Epidermal melanocyte (primary cell): ENCODE results near the gene RHBDL1.
"Not testable (repeated sequence)": the region's sequence is repeated elsewhere in the genome, so short reads cannot be mapped to it uniquely, and the experiment has no call there.

ENCODE experiments used
- DNase-seq: peaks from one replicate; pipeline ENCODE4 v3.0.0; 2011; ENCODE audit warnings: low spot score; ENCODE audit not compliant: insufficient read length

Gene RHBDL1

DNA sequence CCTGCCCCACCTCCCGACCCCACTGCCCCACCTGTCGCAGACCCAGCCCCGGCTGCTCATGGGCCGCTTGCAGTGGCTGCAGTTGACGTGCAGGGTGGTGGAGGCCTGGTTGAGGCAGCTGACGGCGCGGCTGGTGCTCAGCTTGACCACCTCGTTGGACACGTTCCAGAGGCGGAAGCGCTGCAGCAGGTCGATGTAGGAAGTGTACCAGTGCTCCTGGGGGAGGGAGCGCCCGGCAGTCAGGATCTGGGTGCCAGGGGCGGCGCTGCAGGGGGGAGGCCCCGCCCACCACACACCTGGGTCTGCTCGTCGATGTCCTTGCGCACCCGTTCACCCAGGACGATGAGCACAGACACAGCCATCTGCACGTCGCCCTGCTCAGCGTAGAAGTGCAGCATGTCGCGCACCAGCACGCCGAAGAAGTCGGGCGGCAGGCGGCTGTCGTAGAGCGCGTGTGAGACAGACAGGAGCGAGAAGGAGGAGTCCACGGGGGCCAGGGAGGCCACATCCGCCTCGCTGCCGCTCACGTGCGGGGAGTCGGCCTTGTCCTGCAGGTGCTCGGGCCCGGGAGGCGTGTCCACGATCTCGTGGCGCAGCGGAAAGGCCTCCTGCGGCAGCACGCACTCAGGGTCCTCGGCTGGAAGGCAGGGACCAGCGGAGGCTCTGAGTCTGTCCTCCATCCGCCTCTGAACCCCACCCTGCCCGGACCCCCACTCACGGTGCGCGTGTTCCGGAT, 9.7 kb downstream of the RHBDL1 start:
- no peak for DNase-seq

DNA sequence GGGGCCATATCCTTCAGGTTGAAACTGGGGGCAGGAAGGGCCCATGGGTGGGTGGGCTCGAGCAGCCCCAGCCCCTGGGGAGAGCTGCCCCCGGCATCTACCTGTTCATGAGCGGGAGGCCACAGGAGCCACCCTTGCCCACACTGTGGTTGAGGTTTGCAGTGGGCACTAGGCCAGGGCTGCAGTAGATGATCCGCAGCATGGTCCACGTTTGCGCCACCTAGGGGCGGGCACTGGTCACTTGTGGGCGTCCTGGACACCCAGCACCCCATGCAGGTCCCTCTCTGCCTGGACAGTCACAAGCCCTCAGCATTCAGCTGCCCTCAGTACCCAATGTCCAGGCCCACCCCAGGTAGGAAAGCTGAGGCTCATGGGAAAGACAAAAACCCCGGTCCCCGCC, 10.5 kb downstream of the RHBDL1 start:
- no peak for DNase-seq

DNA sequence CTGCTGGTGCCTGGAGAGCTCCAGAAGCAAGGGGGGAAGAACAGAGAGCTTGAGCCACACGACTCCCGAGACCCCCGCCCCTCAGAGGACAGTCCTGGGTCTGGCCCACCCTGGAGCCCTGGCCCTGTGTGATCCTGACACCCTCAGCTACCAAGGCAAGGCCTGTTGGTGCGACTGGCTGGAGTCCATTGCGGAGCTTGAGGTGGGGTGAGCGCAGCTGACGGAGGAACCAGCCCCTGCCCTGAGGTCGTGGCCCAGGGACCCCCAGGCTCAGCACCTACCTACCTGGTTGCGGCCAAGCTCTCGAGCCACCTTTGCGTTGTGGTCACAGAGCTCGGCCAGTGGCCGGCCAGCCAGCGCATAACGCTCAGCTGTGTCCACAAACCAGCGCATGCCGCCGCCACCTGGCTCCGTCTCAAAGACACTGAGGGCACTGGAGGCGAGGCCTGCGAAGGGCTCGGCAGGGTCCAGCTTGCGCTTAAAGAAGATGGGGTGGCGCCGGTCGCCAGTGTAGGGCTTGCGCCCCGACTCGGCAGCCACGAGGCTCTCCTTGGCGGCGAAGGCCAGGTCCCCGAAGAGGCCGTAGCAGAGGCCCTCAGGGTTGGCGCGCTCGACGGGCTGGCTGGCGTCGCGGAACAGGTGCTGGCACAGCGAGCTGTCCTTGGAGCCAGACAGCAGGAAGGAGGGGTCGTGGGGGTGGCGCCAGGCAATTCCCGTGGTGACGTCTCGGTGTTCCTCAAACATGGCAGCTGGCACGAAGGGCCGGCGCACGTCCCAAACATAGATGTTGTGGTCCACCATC, 11.2 kb downstream of the RHBDL1 start:
- DNase-seq = no peak

- DNase-seq = no peak
Measured at GRCh38 chr16:687499-687898, 12.0 kb downstream of the RHBDL1 start.

DNA sequence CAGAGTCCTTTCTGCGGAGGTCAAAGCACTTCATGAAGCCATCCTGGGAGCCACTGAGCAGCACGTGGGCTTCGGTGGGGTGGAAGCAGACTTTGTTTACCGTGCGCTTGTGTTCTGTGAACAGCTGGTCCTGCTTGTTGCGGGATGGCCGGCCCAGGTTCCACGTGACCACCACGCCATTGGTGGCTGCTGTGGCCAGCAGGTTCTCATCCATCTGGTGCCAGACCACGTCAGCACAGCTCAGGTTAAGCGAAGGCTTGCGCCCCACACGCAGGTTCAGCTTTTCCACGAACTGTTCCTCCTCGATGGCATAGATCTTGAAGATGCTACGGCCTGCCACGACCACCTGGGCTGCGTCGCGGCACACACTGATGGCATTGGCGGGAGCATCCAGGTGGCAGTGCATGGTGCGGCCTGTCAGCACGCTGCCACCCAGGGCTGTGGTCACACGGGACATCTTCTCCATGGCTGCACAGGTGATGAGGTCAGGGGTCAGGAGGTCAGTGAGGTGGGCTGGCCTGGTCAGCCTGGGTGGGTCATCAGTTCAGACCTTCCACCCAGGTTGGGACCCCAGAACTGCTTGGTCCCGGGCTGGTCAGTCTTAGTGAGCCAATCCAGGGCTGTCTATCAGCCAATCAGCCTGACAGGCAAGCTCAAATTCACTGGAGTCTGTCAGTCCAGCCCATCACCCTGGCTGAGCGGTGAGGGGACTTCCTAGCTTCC, 13.9 kb downstream of the RHBDL1 start:
- DNase-seq = no peak

DNA sequence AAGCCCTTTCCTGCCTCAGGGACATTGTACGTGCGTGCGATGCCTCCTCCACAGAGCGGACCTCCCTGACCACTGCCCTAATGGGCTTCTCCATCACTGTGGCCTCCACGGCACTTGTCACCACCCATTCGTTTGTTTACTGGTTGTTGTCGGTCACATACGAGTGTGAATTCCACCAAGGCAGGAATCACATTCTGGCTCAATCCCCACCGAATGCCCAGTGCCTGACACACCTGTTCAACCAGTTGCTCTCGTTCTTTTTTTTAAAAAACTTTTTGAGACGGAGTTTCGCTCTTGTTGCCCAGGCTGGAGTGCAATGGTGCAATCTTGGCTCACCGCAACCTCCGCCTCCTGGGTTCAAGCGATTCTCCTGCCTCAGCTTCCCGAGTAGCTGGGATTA, 15.8 kb downstream of the RHBDL1 start:
- not testable (repeated sequence) for DNase-seq

DNA sequence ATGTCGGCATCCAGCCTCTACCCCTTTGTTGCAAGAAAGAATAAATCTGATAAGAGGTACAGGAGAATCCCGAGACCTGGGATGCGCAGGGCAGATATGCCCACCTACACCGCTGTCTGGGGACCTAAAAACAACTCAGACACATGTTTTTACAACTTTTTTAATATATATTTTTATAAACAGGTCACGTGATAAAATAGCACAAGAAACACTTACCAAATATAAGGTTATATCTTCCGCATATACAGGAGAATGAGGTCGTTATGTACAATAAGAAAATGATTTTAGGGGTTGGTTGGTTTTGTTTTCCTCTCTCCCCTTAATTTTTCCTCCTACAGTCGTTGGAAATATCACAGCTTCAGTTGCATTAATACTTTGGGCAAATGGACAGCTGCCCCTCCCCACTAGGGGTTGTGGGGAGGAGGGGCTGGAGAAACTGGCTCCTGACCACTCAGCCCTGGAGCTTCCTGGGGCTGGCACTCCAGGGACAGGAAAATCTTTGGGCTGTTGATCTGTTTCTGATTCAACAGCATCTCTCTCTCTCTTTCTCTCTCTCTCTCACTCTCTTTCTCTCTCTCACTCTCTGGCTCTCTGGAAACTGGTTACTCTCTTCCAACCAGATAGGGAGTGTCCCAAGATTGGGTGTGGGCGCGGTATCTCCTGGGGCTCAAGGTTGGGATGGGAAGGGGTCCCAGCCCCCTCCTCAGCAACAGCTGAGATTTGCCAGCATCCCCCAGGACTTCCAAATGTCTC, 17.1 kb downstream of the RHBDL1 start:
- DNase-seq = peak; percentile 16

- no peak for DNase-seq
Measured at GRCh38 chr16:693364-693763, 17.9 kb downstream of the RHBDL1 start.

DNA sequence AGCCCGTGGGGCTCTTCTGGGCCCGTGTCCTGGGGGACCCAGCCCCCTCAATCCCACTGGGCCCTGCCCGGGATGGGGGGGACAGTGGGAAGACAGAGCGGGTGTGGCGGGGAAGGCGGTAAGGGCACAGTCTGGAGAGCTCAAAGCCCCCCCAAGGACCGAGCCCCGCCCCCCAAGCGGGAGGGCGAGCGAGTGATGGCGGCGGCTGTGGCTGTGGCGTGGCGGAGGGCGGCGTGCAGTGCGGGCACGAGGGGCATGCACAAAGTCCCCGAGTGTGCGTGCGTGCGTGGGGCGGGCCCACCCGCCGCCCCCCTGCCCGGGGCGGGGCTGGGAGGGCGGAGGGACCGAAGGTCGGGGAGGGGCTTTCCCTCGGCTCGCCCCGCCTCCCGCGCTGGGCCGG, 18.3 kb downstream of the RHBDL1 start:
- no peak for DNase-seq

GRCh38 chr16:694187-694862, 18.9 kb downstream of the RHBDL1 start:
- no peak for DNase-seq

- no peak for DNase-seq
Measured at GRCh38 chr16:694863-695354, 19.4 kb downstream of the RHBDL1 start.

- DNase-seq = no peak
Measured at GRCh38 chr16:695355-696089, 20.1 kb downstream of the RHBDL1 start.

DNA sequence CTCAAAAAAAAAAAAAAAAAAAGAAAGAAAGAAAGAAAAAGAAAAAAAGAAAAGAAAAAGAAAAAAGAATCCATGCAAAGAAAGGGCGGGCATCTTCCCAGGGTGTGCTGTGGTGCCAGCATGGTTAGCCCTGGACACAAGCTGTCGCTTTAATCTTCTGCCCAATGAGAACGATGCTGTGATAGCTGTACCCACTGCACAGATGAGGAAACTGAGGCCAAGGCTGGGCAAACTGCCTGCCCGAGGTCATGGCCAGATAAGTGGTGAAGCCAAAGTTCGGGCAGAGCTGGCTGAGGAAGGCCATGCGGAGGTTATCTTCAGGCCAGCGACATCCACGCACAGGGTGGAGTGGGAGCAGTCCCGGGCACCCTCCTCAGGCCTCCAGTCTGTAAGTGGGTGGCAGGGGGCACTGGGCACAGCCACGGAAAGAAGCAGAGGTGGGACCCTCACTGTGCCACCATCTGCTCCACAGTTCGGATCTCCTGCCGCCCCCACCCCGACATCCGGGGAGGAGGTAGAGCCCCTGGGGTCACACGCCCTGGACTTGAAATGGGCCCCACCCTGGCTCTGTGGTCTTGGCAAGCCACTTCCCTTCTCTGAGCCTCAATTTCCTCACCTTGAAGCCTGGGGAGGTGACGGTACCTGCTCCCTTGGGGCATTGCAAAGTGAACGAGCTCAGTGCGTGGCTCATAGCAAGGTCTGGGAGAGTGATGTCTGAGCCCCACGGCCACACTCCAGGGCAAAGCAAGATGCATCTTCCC, 23.6 kb downstream of the RHBDL1 start:
- DNase-seq = no peak

DNA sequence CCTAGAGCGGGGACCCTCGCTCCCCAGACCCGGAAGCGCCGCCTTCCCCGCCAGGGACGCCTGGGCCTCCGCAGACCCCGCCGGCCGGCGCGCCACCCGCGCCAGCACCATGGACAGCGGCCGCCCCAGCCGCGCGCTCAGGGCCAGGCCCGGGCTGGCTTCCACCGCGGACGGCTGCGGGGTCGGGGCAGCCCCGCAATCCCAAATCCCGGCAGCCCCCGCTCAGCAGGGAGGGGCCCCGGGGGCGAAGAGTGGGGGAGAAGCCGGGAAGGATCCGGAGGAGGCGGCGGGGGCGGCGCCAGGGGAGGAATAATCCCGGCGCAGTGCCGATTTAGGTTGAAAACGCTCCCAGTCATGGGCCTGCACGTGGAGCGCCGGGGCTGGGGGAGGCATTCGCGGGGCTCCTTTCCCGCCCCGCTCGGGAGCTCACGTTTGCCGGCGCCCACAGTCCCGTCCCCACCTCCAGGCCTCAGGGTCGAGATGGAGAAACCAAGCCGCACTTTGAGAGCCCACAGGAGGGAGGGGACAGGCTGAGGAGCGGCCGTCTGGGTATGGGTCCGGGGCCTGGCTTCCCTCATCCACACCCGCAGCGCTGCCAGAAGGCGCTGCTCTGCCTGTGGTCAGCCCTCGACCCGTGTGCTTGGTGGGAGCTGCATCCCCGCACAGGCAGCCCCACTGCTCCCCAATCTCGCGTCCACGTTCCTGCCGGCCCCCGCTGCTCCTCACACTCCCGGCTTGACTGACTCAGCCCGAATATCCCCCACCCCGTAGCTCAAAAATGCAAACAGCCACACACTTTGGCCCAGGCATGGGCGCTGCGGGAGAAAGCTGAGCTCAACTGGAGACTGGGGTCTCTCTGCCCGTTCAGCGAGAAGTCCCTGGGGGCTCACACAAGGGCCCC, 25.5 kb downstream of the RHBDL1 start:
- DNase-seq = no peak

DNA sequence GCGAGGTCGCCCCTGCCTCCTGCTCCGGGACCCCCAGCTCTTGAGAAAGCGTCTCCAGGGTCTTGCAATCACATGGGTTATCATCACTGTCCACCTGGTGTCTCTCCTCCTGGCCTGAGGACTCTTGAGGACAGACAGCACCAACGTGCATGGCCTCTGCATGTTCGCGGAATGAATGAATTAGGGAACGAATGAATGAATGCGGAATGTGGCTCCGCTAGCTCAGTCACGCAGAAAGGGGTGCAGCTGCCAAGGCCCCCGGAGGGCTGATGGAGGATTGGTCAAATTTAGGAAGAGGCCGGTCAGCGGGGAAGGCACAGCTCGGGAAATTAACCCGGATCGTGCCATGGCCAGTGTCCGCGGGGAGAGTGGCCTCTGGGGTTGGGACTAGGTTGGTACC, 26.9 kb downstream of the RHBDL1 start:
- DNase-seq = no peak

GRCh38 chr16:703406-703805, 27.9 kb downstream of the RHBDL1 start:
- no peak for DNase-seq

DNA sequence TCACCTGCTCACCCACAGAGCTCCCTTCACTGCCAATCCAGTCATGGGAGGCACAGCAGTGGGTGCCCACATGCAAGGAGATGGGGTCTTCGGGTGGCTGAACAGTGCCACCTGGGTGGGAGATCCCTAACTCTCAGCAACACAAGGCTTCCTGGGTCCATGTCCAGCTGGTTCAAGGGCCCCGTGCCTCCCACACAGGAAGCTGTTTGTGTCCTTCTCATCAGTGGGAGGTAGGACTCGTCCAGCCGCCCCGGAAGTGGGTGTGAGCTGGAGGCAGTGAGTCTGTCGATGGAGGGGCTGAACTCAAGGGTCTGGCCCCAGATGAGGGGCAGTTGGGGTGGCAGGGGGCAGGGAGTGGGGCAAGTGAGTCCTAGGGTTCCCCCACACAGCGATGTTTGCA, 28.6 kb downstream of the RHBDL1 start:
- no peak for DNase-seq
